GM21515 (cell line): ENCODE data around the gene IGFBP7.
"Not testable (repeated sequence)": the region's sequence is repeated elsewhere in the genome, so short reads cannot be mapped to it uniquely, and the experiment has no call there.

Experiments used
- ATAC-seq: cut with Tn5 transposase; IDR thresholded peaks from one replicate; pipeline ENCODE4 v1.9.1; 2021; ENCODE audit not compliant: unreplicated experiment

The IGFBP7 gene

DNA sequence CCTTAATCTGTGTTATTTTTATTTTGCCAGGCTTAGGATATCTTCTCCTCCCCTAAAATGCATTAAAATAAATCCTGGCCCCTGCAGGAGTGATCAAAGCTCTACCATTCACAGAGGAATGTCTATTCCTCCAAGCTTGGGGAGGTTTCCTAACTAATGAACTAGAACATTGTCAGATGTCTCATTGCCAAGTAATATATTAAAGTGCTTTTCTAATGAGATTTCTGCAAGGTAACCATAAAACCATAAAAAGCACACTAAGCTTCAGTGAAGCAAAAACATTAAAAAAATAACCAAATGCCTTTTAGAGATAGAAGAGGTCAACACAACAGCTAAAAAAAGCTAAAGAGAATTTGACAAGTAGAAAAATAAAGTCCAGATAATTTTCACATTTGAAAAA, 34.8 kb downstream of the IGFBP7 start:
- no peak for ATAC-seq

DNA sequence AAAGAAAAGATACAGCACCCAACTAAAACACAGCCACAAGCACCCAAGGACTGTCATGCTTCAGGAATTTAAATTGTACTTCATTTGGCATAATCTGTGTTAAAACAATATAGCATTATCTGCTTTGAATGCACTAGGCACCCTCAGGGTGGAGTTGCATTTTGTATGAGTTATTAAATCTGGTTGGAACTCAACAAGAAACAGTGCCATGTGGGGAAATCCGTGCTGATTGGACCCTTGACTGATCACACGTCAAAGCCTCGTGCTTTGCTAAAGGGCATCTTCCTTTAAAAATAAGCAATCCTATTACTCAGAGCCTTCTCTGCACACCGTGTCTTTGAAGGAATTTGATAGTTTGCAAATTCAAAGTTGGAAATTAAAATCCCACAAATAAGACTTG, 35.4 kb downstream of the IGFBP7 start:
- no peak for ATAC-seq

DNA sequence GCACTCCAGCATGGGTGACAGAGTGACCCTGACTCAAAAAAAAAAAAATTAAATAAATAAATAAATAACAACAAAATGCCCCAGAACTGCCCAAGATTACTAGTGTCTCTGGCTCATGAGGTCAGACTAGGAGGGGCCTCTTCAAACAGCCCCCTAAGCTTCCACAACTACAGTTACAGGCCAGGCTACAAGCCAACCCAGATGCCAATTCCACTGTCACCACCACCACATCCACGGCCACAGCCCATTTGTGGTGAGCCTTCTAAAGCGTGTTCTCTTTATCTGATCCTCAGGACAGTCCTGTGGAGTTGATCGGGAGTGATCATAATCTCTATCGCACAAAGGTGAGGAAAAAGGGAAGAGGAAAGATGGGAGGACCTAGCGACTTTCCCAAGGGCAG, 36.6 kb downstream of the IGFBP7 start:
- no peak for ATAC-seq

DNA sequence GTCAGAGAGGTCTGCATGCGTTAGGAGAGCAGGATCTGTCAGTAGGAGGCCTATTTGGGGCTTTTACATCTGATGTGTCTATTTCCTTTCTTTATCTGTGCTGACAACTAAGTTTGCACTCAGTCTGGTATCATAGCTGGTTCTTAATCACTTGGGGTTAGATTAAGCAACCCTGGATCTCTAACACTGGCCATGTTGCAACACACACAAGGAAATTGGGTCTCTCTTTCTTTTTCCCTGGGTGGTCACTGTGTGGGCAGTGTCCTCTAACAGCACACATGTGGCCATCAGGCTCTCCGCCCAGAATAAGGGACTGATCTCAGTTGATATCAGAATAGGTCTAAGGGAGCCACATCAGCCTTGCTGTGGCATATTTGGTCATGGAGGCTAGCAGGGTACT, 38.9 kb downstream of the IGFBP7 start:
- no peak for ATAC-seq

DNA sequence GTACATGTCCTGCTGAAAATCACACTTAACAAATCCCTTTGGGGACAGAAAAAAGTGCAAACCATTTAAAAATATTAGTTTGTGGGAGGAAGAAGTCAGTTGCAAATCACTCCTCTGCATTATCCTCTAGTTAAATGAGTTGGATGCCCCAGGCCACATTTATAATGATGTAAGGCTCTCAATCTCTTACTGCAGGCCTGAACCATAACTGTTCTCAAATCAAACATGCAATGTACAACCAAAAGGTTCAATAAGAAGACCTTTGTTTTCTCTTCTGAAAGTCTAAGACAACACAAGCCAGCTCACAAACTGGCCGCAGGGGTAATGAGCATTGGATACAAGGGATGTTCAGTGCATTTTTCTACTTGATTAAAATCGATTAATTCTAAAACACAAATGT, 39.7 kb downstream of the IGFBP7 start:
- ATAC-seq: no peak

DNA sequence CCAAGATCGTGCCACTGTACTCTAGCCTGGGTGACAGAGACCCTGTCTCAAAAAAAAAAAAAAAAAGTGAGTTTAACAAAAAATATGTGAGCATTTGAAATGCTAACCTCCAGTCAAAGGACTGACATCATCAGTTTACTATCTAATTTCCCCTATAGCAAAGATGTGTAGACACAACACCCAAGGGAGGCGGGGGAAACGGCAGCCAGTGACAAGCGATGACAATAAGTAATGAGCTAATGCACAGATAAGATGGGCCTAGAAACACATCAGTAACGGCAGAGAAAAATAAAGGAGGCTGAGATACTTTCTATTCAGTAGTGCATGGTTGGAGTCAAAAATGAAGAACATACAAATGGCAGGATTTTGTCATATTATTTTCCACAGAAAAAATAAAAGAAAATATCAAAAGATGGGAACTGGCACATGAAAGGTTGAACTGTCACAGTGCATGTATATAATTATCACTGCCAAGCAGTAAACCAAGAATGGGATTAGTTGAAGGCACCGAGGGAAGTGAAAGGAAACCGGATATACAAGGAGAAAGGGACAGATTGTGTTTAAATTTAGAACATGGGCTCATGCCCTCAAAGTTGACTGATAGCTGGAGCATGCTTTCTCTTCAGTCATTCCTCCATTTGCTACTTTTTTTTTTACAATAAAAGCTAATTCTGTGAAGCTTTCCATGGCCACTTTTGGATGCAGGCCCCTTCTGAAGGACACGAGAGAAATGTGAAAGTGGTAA, 41.8 kb downstream of the IGFBP7 start:
- ATAC-seq: no peak

DNA sequence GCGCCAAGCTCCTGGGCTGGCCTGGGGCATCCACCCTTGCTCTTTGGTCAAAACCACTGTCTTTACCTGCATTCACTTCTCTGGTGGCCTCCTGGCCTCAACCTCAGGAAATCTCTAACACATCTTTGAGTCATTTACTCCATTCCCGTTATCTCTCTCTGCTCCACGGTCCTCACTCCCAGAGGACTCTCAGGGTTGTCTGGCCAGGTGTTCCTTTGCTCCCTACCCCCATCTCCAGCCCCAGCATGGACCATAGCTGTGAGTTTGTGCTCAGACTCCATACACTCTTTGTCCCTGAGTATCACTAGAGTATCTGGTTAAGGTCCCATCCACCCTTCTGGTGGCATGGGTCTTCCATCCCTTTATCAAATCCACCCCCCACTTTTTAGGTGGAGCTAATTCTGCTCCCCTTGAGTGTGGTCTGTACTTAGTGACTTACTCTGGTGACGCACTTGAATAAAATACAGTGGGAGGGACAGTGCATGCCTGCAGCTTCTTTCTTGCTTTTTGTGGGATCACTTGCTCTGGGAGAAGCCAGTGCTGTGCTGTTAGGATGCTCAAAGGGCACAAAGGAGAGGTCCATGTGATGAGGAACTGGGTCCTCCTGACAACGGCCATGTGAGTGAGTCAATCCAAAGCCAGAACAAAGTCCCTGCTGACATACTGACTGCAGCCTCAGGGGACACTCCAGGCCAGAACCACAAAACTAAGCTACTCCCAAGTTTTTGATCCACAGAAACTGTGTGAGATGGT, 44.3 kb downstream of the IGFBP7 start:
- ATAC-seq: no peak

DNA sequence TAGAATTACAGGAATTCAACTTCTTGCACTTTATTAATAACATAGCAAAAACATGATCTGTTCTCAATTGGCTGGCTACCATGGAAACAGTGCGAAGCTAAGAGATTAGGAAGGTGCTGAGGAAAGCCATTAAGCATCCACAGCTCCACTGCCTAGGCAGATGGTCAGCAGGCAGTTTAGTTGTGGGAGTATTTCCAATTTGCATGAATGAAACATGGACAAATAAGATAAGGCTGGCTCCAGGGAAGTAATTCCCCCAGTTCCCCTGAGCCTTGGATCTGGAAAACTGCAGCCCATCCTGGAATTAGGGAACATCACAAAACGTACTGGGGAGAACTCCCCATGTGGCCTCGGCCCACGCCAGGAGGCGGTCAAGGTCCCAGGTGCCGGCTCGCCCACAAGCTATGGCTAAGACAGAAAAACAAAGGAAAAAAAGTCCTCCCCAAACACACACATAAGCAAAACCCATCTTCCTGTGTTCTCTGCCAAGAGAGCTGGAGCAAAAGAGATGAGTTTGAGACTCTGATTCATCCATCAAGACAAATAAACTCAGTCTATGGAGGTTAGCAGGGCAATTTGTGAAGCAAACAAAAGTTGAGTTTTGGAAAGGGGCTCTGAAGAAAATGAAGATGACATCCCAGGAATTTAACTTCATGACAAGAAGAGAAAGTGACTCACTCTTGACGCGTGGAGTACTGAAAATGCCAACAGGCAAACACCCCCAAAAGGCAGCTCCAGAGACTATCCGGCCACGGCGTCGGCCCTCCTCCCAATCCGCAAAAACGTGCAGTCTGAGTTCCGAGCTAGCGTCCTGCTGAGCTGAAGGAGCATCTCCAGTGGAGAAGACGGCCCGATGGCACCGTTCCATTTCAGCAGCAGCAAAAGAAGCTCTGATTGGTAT, 45.1 kb downstream of the IGFBP7 start:
- no peak for ATAC-seq

DNA sequence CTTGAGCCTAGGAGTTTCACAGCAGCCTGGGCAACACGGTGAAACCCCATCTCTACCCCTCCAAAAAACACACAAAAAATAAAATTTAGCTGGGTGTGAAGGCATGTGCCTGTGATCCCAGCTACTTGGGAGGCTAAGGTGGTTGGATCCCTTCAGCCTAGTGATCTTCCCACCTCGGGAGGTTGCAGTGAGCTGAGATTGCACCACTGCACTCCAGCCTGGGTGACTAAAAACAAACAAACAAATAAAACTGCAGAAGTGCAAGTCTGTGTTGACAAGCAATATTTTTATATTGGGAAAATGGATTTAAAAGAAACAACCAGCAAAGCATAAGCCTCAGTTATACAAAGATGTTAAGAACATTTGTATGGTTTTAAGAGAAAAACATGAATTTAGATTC, 46.1 kb downstream of the IGFBP7 start:
- no peak for ATAC-seq

DNA sequence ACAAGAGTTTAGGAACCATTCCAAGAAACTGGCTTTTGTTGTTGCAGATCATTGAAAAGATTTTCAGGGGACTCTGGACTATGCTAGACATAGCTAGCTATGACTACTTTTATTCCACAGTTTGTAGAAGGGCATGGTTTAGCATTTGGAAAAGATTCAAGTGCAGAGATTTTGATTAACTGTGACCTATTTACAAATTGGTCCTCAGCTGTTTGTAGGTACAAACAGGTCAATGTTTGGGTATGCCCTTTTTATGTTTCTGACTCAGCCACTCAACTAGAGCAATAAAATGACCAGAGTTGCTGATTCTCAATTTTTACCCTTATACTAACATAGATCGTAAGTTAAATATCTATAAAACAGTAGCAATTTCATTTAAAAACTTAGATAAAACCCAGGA, 46.7 kb downstream of the IGFBP7 start:
- ATAC-seq: no peak

DNA sequence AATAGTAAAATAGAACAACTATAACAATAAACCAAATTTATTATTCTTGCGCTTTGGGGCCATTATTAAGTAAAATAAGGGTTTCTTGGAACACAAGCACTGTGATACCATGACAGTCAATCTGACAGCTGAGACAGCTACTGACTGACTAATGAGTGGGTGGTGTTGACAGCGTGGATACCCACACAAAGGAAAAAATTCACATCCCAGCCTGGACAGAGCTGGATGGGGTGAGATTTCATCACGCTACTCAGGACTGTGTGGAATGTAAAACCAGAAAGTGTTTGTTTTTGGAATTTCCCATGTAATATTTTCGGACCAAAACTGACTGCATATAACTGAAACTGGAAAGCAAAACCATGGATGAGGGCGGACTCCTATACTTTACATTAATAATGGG, 48.8 kb downstream of the IGFBP7 start:
- no peak for ATAC-seq

DNA sequence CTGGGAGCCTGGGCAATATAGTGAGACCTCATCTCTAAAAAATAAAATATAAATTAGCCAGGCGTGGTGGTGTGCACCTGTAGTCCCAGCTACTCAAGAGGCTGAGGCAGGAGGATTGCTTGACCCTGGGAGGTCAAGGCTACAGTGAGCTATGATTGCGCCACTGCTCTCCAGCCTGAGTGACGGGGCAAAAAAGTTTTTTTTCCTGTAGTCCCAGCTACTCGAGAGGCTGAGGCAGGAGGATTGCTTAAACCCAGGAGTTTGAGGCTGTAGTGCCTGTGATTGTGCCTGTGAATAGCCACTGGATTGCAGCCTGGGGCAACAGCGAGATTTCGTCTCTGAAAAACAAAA, 49.5 kb downstream of the IGFBP7 start:
- not testable (repeated sequence) for ATAC-seq

DNA sequence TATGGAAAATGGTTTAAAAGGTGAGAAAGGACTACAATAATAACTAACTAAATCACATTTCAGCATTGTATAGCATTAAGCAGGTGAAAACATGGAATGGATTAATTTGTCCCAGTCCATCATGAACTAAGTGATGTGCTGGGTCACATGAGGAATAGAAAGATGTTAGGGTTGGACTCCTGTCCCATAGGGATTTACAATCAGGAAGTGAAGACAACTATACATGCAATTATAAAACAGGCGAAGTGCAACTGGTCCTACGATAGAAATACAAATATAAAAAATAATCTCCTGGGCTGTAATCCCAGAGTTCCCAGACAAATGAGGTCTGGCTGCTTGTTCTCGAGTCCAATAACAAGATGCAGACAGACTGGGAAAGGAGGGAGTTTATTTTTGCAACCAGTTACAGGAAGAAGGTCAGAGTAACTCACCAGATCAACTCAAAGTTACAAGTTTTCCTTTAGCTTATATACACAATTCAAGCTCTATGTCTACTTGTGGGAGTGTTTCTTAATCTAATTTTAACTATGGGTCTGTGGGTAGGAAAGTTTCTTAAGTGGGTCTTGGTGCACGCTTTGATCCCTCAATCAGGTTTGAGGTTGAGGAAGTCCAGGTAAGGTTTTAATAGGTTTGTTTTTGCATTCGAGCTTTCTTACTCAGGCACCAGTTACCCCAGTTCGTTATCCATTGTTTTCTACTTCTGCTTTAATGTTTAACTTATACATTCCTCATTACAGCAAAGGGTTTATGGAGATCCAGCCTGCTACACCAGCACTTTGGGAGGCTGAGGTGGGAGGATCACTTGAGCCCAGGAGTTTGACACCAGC, 50.1 kb downstream of the IGFBP7 start:
- no peak for ATAC-seq

DNA sequence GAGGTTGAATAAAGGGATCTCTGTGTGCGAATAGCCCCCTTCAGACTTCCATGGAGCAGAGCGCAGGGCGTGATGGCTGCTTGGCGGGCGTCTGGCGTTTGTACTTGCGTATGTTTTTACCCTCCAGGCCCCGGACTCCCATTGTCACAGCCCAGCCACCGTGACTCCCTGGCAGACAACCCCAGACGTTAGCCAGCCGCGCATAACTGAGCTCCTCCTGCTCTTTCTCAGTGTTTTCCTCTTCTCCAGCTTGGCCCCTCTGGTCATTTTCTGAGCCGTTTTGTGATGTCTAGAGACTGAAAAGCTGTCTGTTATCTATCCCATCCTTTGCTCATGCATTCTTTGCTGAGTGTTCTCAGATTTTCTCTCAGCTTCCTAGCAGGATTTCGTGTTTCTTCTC, 54.3 kb downstream of the IGFBP7 start:
- ATAC-seq: no peak

DNA sequence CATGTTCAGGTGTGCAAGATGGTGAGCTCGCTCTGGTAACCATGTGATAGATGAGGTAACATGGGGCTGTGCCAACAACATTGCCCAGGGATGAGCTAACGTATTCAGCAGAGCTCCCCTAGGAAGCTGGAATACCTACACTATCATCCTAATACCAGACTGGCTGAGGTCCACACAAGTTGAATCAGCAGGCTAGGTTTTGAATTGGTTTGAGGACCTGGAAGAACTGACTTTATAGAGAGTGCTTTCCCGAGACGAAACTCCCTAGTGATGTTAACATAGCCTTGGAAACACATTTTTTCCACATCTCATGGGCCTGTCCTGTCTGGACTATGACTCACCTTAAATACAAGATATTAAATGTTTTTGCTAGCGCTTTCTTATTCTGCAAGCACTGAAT, 56.7 kb downstream of the IGFBP7 start:
- ATAC-seq: no peak

DNA sequence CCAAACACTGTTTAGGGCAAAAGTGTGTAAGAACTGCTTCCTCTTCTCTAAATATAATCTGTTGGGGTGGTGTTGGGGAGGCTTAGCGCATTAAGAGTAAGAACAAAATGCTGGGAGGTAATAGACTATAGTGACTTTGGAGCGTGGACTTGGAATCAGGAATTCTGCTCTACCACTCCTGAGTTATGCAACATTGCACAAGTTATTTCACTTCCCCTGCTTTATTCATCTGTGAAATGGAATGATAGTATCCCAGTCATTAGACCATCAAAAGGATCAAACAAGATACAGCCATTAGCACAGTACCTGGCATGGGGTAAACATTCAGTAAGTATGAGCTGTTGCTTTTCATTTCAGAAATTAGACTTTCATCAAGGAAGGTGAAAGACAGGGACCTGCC, 58.7 kb downstream of the IGFBP7 start:
- no peak for ATAC-seq

DNA sequence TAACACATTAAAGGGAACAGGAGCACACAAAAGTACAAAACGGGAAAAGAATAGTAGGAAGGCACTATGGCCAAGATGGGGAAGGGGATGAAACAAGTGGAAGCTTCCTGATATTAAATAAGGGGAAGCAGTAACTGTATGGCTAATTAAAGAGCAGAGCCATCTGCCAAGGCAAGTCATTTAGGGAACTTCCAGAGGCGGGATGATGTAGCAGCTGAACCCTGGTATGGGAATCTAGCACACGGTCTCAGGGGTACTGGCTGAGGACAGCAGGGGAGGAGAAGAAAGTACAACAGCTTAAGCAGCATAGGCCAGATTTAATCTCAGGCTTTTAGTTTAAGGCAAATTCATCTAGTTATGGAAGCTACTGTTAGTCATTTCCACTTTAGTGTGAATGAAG, 59.1 kb downstream of the IGFBP7 start:
- no peak for ATAC-seq

DNA sequence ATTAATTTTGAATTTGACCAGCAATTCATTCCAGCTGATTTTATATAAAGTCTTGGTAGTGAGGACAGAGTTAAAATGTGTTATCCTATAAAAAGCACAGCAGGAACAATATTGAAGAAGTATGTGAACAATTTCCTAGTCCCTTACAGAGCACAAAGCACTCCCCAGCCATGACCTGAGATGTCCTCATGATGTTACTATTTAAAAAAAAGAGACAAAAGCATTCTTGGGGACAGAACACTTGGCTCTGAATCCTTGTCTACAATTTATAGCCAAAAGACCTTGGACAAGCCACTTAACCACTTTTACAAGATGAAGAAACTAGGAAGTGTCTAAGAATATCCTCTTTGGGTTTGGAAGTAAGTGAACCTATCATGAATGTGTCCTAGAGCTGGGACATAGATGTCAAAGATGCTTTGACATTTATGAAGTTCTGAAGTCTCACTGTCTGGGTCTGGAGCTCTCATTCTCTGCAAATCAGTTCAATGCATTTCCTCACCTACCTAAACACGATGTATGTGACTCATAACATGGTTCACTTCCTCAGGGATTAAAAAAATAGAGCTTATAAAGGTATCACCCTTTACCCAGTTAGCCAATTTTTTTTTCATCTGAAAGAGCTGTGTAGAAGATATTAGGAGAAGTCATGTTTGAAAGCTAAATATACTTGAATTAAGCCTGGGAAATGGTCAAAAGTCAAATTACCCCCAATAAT, 61.4 kb downstream of the IGFBP7 start:
- no peak for ATAC-seq

DNA sequence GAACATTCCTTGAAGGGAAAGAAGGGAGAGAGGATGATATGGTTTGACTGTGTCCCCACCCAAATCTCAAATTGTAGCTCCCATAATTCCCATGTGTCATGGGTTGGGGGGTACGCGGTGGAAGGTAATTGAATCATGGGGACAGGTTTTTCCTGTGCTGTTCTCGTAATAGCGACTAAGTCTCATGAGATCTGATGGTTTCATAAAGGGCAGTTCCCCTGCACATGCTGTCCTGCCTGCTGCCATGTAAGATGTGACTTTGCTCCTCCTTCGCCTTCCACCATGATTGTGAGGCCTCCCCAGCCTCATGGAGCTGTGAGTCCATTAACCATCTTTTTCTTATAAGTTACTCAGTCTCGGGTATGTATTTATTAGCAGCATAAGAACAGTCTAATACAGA, 63.1 kb downstream of the IGFBP7 start:
- not testable (repeated sequence) for ATAC-seq

DNA sequence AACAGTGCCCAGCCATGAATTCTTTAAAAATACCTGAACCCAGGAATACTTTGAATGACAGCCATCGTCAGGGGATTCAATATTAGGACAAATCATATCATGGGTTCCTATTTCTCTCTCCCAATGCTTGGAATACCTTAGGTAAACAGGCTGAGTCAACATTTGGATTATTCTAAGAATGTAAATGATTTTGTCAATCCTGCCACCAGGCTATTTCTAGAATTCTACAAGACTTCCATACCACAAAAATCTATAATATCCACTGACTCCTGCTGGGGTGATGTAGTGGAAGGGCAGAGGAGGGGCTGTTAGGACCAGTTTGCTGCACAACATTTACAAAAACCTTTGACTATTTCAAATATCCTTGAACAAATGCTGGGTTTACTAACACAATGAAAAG, 65.2 kb downstream of the IGFBP7 start:
- no peak for ATAC-seq
